GM23248 (cell line): ENCODE results near the gene IGLON5. TPM values are rescaled to one million over a fixed set of nuclear protein-coding genes. Genes with fewer than 3 reads are reported as not detected.

ENCODE experiments used
- DNase-seq: peaks from one replicate; pipeline ENCODE4 v3.0.0-alpha.2; 2015
- H2AFZ ChIP-seq: fragments of 200-600 bp; sonication (generic); 2 replicates; pipeline ENCODE4 v1.6.1; 2016; ENCODE audit warnings: antibody characterized with exemption
- H3F3A ChIP-seq: fragments of 200-600 bp; sonication (generic); 2 replicates; pipeline ENCODE4 v1.6.1; 2016; ENCODE audit warnings: mild to moderate bottlenecking, antibody characterized with exemption, mixed run types; ENCODE audit not compliant: insufficient read depth
- H3K27ac ChIP-seq: fragments of 200-600 bp; sonication (generic); 2 replicates; pipeline ENCODE4 v1.5.1; 2016; ENCODE audit warnings: mild to moderate bottlenecking
- H3K27me3 ChIP-seq: fragments of 200-600 bp; sonication (generic); replicated peaks from 2 replicates; pipeline ENCODE4 v1.6.1; 2016; ENCODE audit warnings: mild to moderate bottlenecking; ENCODE audit not compliant: insufficient read depth
- H3K36me3 ChIP-seq: fragments of 200-600 bp; sonication (generic); 2 replicates; pipeline ENCODE4 v1.6.1; 2016; ENCODE audit warnings: low read depth, mild to moderate bottlenecking
- H3K4me1 ChIP-seq: fragments of 200-600 bp; sonication (generic); 2 replicates; pipeline ENCODE4 v1.6.1; 2016; ENCODE audit warnings: mild to moderate bottlenecking; ENCODE audit not compliant: insufficient read depth
- H3K4me2 ChIP-seq: fragments of 200-600 bp; sonication (generic); one replicate; pipeline ENCODE4 v1.6.1; 2016; ENCODE audit warnings: mild to moderate bottlenecking; ENCODE audit not compliant: unreplicated experiment
- H3K4me3 ChIP-seq: fragments of 200-600 bp; sonication (generic); 2 replicates; pipeline ENCODE4 v1.5.1; 2016; ENCODE audit warnings: mild to moderate bottlenecking
- H3K79me2 ChIP-seq: fragments of 200-600 bp; sonication (generic); 2 replicates; pipeline ENCODE4 v1.6.1; 2016; ENCODE audit warnings: mild to moderate bottlenecking; ENCODE audit not compliant: insufficient read depth
- H3K9ac ChIP-seq: fragments of 200-600 bp; sonication (generic); 2 replicates; pipeline ENCODE4 v1.6.1; 2016; ENCODE audit warnings: mild to moderate bottlenecking
- H3K9me2 ChIP-seq: fragments of 200-600 bp; sonication (generic); 2 replicates; pipeline ENCODE4 v1.6.1; 2016; ENCODE audit warnings: mixed run types, mild to moderate bottlenecking, moderate library complexity; ENCODE audit not compliant: insufficient read depth
- H3K9me3 ChIP-seq: fragments of 200-600 bp; sonication (generic); one replicate; pipeline ENCODE4 v1.6.1; 2017; ENCODE audit warnings: low read depth
- H4K20me1 ChIP-seq: fragments of 200-600 bp; sonication (generic); 2 replicates; pipeline ENCODE4 v1.6.0; 2016; ENCODE audit not compliant: insufficient read depth
- EZH2 ChIP-seq: fragments of 200-600 bp; sonication (generic); IDR thresholded peaks from 2 replicates; pipeline ENCODE4 v1.6.1; 2018; ENCODE audit warnings: antibody characterized with exemption, mild to moderate bottlenecking; ENCODE audit not compliant: insufficient read depth, poor library complexity, severe bottlenecking
- EZH2phosphoT487 ChIP-seq: fragments of 200-600 bp; sonication (generic); IDR thresholded peaks from 2 replicates; pipeline ENCODE4 v1.6.1; 2018; ENCODE audit warnings: antibody characterized with exemption, moderate library complexity, mild to moderate bottlenecking, low read depth; ENCODE audit not compliant: insufficient read depth
- WGBS, 2 experiments: methylation state at CpG; one replicate each; pipeline ENCODE4 v1.1.6; 2015 to 2017; ENCODE audit warnings: low lambda C conversion rate in 2 of 2, low coverage in 1 of 2; ENCODE audit errors: missing lambda C conversion rate in 2 of 2; 5-methylcytosine and 5-hydroxymethylcytosine counted together
- in situ Hi-C: fragments of 300-500 bp; cut with MboI; formaldehyde crosslinking; loops from 2 replicates; pipeline ENCODE4 v1.15.0; 2020
- polyA plus RNA-seq: library from polyadenylated mRNA; unstranded; fragments of >200 nt; fragmentation: Nextera tagmentation; extraction: Ambion mirVana; gene quantifications from 2 replicates; pipeline ENCODE4 v1.2.1, GENCODE V29; 2016
- total RNA-seq: library from RNA; depleted of rRNA; stranded (reverse); fragments of >200 nt; shearing (Covaris generic); gene quantifications from 2 replicates; pipeline ENCODE4 v1.2.3, GENCODE V29; 2014

The IGLON5 gene
- total and polyA plus RNA-seq, 2 experiments from 2014 or later: not detected

GRCh38 chr19:51274049-51274770 lies 37.2 kb upstream of the IGLON5 start:
- WGBS, 2 experiments: 26 to 32% methylated on average over 8 of the region's 8 CpGs
- no peak overlapping the region for H3K4me3 ChIP-seq
- H3K4me2 ChIP-seq: no peak overlapping the region

GRCh38 chr19:51277112-51277511 lies 34.3 kb upstream of the IGLON5 start:
- DNase-seq: no peak
- Histone ChIP-seq H3K4me1 (no peaks in the 10 kb centered on the region), H3K9me3 (no peaks in the 10 kb centered on the region), H3K4me2 (no peak overlapping the region), H3K27me3 (no peaks in the 10 kb centered on the region), H2AFZ (no peak overlapping the region), H3K36me3 (no peaks in the 10 kb centered on the region), H3K9me2 (no peaks in the 10 kb centered on the region), H3F3A (no peaks in the 10 kb centered on the region), H4K20me1 (no peaks in the 10 kb centered on the region), H3K9ac (no peak overlapping the region), H3K4me3 (no peak overlapping the region), H3K27ac (no peak overlapping the region), H3K79me2 (no peaks in the 10 kb centered on the region)
- WGBS, 2 experiments: 0 to 3% methylated on average over 3 of the region's 3 CpGs
- TF ChIP-seq EZH2phosphoT487 (no peak), EZH2 (no peak)
- in situ Hi-C loops: no loop called here

More at GRCh38 chr19:51274049-51274770, 37.2 kb upstream of the IGLON5 start:
- H3K9me2 ChIP-seq: no peaks in the 10 kb centered on the region
- in situ Hi-C loops: no loop called here
- H3K36me3 ChIP-seq: no peaks in the 10 kb centered on the region
- H3K79me2 ChIP-seq: no peaks in the 10 kb centered on the region
- TF ChIP-seq EZH2phosphoT487 (no peak), EZH2 (no peak)
- no peaks in the 10 kb centered on the region for H4K20me1 ChIP-seq
- no peak overlapping the region for H3K9ac ChIP-seq
- H3K27ac ChIP-seq: no peak overlapping the region
- H3F3A ChIP-seq: no peaks in the 10 kb centered on the region
- no peak for DNase-seq
- H3K4me1 ChIP-seq: no peaks in the 10 kb centered on the region
- H2AFZ ChIP-seq: no peak overlapping the region
- no peaks in the 10 kb centered on the region for H3K27me3 ChIP-seq
- no peaks in the 10 kb centered on the region for H3K9me3 ChIP-seq

DNA sequence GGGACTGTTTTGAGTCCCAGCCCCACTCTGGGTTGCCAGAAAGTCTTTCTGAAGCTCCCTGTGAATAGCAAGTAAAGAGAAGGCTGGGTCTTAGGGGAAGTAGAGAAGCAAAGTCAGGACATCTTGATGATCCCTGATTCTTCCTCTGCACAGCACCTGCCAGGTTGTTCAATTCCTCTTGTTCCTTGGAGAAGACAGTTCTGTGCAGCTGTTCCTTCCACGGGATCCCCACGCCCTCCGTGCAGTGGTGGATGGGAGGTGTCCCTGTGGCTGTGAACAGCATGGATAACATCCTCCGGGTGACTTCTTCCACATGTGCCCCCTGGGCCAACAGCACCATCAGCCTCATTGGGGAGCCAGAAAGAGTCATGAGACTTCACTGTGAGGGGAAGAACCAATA lies 29.1 kb upstream of the IGLON5 start:
- Histone ChIP-seq H4K20me1 (no peaks in the 10 kb centered on the region), H3K79me2 (no peaks in the 10 kb centered on the region), H3F3A (no peaks in the 10 kb centered on the region), H3K4me1 (no peaks in the 10 kb centered on the region), H3K9me3 (no peaks in the 10 kb centered on the region), H2AFZ (no peak overlapping the region), H3K9me2 (no peaks in the 10 kb centered on the region), H3K36me3 (no peaks in the 10 kb centered on the region), H3K27me3 (no peaks in the 10 kb centered on the region), H3K4me3 (no peak overlapping the region), H3K27ac (no peak overlapping the region), H3K4me2 (no peak overlapping the region), H3K9ac (no peak overlapping the region)
- in situ Hi-C loops: no loop called here
- no peak for TF ChIP-seq EZH2
- no peak for DNase-seq
- 16 to 18% methylated on average over 4 of the region's 4 CpGs for WGBS, 2 experiments

GRCh38 chr19:51285682-51286081 lies 25.8 kb upstream of the IGLON5 start:
- H3K27ac ChIP-seq: no peak overlapping the region
- H3K4me2 ChIP-seq: no peak overlapping the region
- no peaks in the 10 kb centered on the region for H3K4me1 ChIP-seq
- H3K9ac ChIP-seq: no peak overlapping the region
- no peaks in the 10 kb centered on the region for H3K36me3 ChIP-seq
- H3K9me2 ChIP-seq: no peaks in the 10 kb centered on the region
- H3K79me2 ChIP-seq: no peaks in the 10 kb centered on the region
- H3F3A ChIP-seq: no peaks in the 10 kb centered on the region
- H4K20me1 ChIP-seq: no peaks in the 10 kb centered on the region
- 11 to 15% methylated on average over 3 of the region's 3 CpGs for WGBS, 2 experiments
- no peak overlapping the region for H3K4me3 ChIP-seq
- no peaks in the 10 kb centered on the region for H3K27me3 ChIP-seq
- no peak for DNase-seq
- H2AFZ ChIP-seq: no peak overlapping the region
- TF ChIP-seq EZH2phosphoT487: no peak
- no peak for TF ChIP-seq EZH2
- H3K9me3 ChIP-seq: no peaks in the 10 kb centered on the region
- in situ Hi-C loops: no loop called here
